ENCODE results near the gene CLDN14.

Gene CLDN14

GRCh38 chr21:36499578-36500471 is 19.9 kb upstream of the CLDN14 start:
- no peak for DNase-seq (ENCODE audit: low spot score)
- no peak for TF ChIP-seq CTCF (IDR thresholded peaks at IDR 0.05; ENCODE audit: extremely low read depth, missing control alignments)

- no peak for TF ChIP-seq CTCF (IDR thresholded peaks at IDR 0.05; ENCODE audit: extremely low read depth, missing control alignments)
- no peak for DNase-seq (ENCODE audit: low spot score)
These were observed 14.6 kb upstream of the CLDN14 start for GRCh38 chr21:36494557-36494956.

- no peak for TF ChIP-seq CTCF (IDR thresholded peaks at IDR 0.05; ENCODE audit: extremely low read depth, missing control alignments)
- DNase-seq (ENCODE audit: low spot score) = no peak
These were observed 11.4 kb upstream of the CLDN14 start for GRCh38 chr21:36491209-36491910.

GRCh38 chr21:36489776-36490165 is 9.8 kb upstream of the CLDN14 start:
- DNase-seq (ENCODE audit: low spot score) = no peak
- TF ChIP-seq CTCF (IDR thresholded peaks at IDR 0.05; ENCODE audit: extremely low read depth, missing control alignments) = no peak

GRCh38 chr21:36489103-36489775 is 9.3 kb upstream of the CLDN14 start:
- TF ChIP-seq CTCF (IDR thresholded peaks at IDR 0.05; ENCODE audit: extremely low read depth, missing control alignments) = no peak
- no peak for DNase-seq (ENCODE audit: low spot score)

- no peak for TF ChIP-seq CTCF (IDR thresholded peaks at IDR 0.05; ENCODE audit: extremely low read depth, missing control alignments)
- DNase-seq (ENCODE audit: low spot score) = no peak
These were observed 7.9 kb upstream of the CLDN14 start for GRCh38 chr21:36487641-36488307.
